Astrocyte (in vitro differentiated cells and primary cell): Measurements from ENCODE around the gene GOLGA6B. TPM values are rescaled to one million over a fixed set of nuclear protein-coding genes. Genes with fewer than 3 reads are reported as not detected.
"Not testable (repeated sequence)": the region's sequence is repeated elsewhere in the genome, so short reads cannot be mapped to it uniquely, and the experiment has no call there.

Experiments used
- DNase-seq: peaks from one replicate; pipeline ENCODE4 v3.0.0-alpha.2; 2010; ENCODE audit warnings: low read depth
- FAIRE-seq: peaks from 2 replicates; lab custom pipeline; 2011; peaks lifted over from hg19 to GRCh38; lab: Jason Lieb, UNC
- H2AFZ ChIP-seq: 2 replicates; pipeline ENCODE4 v1.6.0; 2012; ENCODE audit warnings: low read depth, low read length, inconsistent platforms
- H3K27ac ChIP-seq: 2 replicates; pipeline ENCODE4 v1.5.1; 2011; ENCODE audit warnings: low read depth, low read length, inconsistent platforms
- H3K27me3 ChIP-seq: 2 replicates; pipeline ENCODE4 v1.6.0; 2011; ENCODE audit warnings: low read length, inconsistent platforms; ENCODE audit not compliant: insufficient read depth
- H3K36me3 ChIP-seq: 2 replicates; pipeline ENCODE4 v1.5.1; 2011; ENCODE audit warnings: low read length, inconsistent platforms; ENCODE audit not compliant: insufficient read depth
- H3K4me1 ChIP-seq: 2 replicates; pipeline ENCODE4 v1.5.1; 2011; ENCODE audit warnings: low read length, inconsistent platforms; ENCODE audit not compliant: insufficient read depth
- H3K4me2 ChIP-seq: 2 replicates; pipeline ENCODE4 v1.6.0; 2012; ENCODE audit warnings: low read length, inconsistent platforms
- H3K4me3 ChIP-seq: 2 replicates; pipeline ENCODE4 v1.5.1; 2011; ENCODE audit warnings: low read depth, mild to moderate bottlenecking, low read length, inconsistent platforms; ENCODE audit not compliant: insufficient read depth
- H3K79me2 ChIP-seq: 2 replicates; pipeline ENCODE4 v1.6.0; 2012; ENCODE audit warnings: mild to moderate bottlenecking, low read length, inconsistent platforms; ENCODE audit not compliant: insufficient read depth
- H3K9ac ChIP-seq: 2 replicates; pipeline ENCODE4 v1.6.0; 2012; ENCODE audit warnings: mild to moderate bottlenecking, low read length, inconsistent platforms
- H3K9me3 ChIP-seq: 2 replicates; pipeline ENCODE4 v1.5.1; 2012; ENCODE audit warnings: low read depth, mild to moderate bottlenecking, low read length, inconsistent platforms; ENCODE audit not compliant: insufficient read depth
- H4K20me1 ChIP-seq: 2 replicates; pipeline ENCODE4 v1.6.0; 2012; ENCODE audit warnings: low read length, inconsistent platforms; ENCODE audit not compliant: insufficient read depth
- H3K27ac Mint-ChIP-seq: one replicate; pipeline ENCODE4 v1.8.0; 2021; ENCODE audit warnings: mild to moderate bottlenecking, mixed read lengths; ENCODE audit not compliant: unreplicated experiment
- H3K27me3 Mint-ChIP-seq: one replicate; pipeline ENCODE4 v1.8.0; 2021; ENCODE audit warnings: low read depth, mixed read lengths; ENCODE audit not compliant: unreplicated experiment
- H3K36me3 Mint-ChIP-seq: one replicate; pipeline ENCODE4 v1.8.0; 2021; ENCODE audit warnings: low read depth, mixed read lengths; ENCODE audit not compliant: unreplicated experiment
- H3K4me1 Mint-ChIP-seq: one replicate; pipeline ENCODE4 v1.8.0; 2021; ENCODE audit warnings: low read depth, mixed read lengths; ENCODE audit not compliant: unreplicated experiment
- H3K4me3 Mint-ChIP-seq: one replicate; pipeline ENCODE4 v1.8.0; 2021; ENCODE audit warnings: mild to moderate bottlenecking, moderate library complexity, mixed read lengths; ENCODE audit not compliant: unreplicated experiment
- H3K9me3 Mint-ChIP-seq: one replicate; pipeline ENCODE4 v1.8.0; 2021; ENCODE audit warnings: mild to moderate bottlenecking, mixed read lengths; ENCODE audit not compliant: unreplicated experiment
- EZH2 ChIP-seq: IDR thresholded peaks from 2 replicates; pipeline ENCODE4 v1.6.1; 2012; ENCODE audit warnings: mild to moderate bottlenecking, low read length, inconsistent platforms; ENCODE audit not compliant: insufficient read depth
- total RNA-seq: library from RNA; stranded (reverse); gene quantifications from 2 replicates; pipeline ENCODE4 v1.2.1, GENCODE V29; 2021
- TF ChIP-seq, protein P1 (sequence below): IDR thresholded peaks from 2 replicates; pipeline ENCODE4 v1.5.1; 2011; ENCODE audit warnings: low read depth, mild to moderate bottlenecking, inconsistent platforms, low read length, moderate library complexity; ENCODE audit not compliant: insufficient read depth

The GOLGA6B gene
- total RNA-seq, 1 donor from 2014 or later, result not detected

DNA sequence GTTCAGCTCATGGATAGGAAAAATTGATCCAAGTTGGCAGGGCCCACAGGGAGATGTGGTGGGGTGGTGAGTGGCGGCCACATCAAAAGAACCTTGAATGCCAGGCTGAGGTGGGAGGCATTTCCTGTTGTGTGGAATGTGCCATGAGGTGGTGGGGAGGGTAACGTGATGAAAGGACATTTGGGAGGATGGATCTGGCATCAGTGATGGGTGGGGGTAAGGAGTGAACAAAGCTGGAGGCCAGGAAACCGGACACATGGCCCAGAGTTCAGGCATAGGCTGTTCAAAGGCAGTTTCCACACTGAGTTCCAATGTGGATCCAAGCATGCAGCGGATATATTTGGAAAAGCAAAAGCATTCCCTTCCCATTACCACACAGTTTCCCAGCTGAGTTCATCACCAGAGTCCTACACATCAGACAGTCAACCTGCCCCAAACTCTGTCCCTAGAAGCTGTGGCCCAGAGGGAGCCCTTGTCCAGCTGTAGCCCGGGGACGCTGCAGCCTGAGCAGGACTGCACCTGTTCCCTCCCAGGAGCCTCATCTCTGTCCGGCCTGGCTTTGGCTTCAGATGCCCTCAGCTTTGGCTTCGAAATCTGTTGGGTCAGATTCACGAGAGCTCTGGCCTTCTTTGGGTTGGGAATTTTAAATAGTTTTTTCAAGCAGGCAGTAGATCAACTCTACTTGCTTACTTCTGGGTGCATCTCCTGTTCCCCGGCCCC lies 37.8 kb upstream of the GOLGA6B start:
- peaks cover 12% of the 10 kb centered on the region for H3K4me1 Mint-ChIP-seq
- peaks cover 2% of the 10 kb centered on the region for H3K36me3 Mint-ChIP-seq
- DNase-seq (no peak), FAIRE-seq (no peak)
- Histone ChIP-seq H3K4me3 (no peak overlapping the region), H4K20me1 (no peaks in the 10 kb centered on the region), H3K9me3 (no peaks in the 10 kb centered on the region), H2AFZ (no peak overlapping the region), H3K27me3 (no peaks in the 10 kb centered on the region), H3K4me1 (no peaks in the 10 kb centered on the region), H3K36me3 (no peaks in the 10 kb centered on the region), H3K79me2 (no peaks in the 10 kb centered on the region), H3K27ac (no peak overlapping the region), H3K9ac (no peak overlapping the region), H3K4me2 (no peak overlapping the region)
- H3K9me3 Mint-ChIP-seq, result no peaks in the 10 kb centered on the region
- no peak overlapping the region for H3K27ac Mint-ChIP-seq
- no peak overlapping the region for H3K4me3 Mint-ChIP-seq
- H3K27me3 Mint-ChIP-seq, result no peaks in the 10 kb centered on the region
- TF ChIP-seq, protein P1, sequence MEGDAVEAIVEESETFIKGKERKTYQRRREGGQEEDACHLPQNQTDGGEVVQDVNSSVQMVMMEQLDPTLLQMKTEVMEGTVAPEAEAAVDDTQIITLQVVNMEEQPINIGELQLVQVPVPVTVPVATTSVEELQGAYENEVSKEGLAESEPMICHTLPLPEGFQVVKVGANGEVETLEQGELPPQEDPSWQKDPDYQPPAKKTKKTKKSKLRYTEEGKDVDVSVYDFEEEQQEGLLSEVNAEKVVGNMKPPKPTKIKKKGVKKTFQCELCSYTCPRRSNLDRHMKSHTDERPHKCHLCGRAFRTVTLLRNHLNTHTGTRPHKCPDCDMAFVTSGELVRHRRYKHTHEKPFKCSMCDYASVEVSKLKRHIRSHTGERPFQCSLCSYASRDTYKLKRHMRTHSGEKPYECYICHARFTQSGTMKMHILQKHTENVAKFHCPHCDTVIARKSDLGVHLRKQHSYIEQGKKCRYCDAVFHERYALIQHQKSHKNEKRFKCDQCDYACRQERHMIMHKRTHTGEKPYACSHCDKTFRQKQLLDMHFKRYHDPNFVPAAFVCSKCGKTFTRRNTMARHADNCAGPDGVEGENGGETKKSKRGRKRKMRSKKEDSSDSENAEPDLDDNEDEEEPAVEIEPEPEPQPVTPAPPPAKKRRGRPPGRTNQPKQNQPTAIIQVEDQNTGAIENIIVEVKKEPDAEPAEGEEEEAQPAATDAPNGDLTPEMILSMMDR, result no peak
- no peak for TF ChIP-seq EZH2

DNA sequence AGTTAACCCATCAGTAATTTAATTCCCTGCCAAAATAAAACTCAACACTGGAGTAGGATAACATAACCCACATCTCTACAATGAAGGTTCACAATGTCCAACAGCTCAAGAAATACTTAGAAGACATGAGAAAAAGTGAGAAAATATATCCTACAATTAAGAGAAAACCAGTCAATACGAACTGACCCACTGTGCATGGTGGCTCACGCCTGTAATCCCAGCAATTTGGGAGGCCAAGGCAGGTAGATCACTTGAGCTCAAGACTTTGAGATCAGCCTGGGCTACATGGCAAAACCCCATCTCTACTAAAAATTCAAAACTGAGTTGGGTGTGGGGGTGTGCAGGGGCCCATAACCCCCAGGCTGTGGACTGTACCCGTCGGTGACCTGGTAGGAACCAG lies 30.6 kb upstream of the GOLGA6B start:
- not testable (repeated sequence) for H3K9me3 ChIP-seq, H3K27ac Mint-ChIP-seq, H3K36me3 ChIP-seq, H3K4me2 ChIP-seq, H4K20me1 ChIP-seq, H3K9ac ChIP-seq, H3K4me3 Mint-ChIP-seq, DNase-seq, FAIRE-seq, H3K9me3 Mint-ChIP-seq, H3K36me3 Mint-ChIP-seq, H3K27ac ChIP-seq, H3K4me1 ChIP-seq, H3K4me1 Mint-ChIP-seq, H3K4me3 ChIP-seq, H2AFZ ChIP-seq, H3K27me3 ChIP-seq, H3K27me3 Mint-ChIP-seq, H3K79me2 ChIP-seq

DNA sequence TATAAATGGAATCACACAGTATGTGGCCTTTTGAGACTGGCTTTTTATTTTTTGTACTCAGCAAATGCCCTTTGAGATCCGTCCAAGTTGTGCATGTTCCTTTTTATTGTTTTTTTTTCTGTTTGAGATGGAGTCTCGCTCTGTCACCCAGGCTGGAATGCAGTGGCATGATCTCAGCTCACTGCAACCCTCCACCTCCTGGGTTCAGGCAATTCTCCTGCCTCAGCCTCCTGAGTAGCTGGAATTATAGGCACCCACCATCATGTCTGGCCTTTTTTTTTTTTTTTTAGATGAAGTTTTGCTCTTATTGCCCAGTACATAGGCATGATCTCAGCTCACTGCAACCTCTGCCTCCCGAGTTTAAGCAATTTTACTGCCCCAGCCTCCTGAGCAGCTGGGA lies 28.3 kb upstream of the GOLGA6B start:
- H2AFZ ChIP-seq, H3K4me1 ChIP-seq, H3K27ac ChIP-seq, H3K4me3 ChIP-seq, H3K9me3 ChIP-seq, H3K36me3 Mint-ChIP-seq, H3K36me3 ChIP-seq, H4K20me1 ChIP-seq, H3K4me3 Mint-ChIP-seq, DNase-seq, H3K4me1 Mint-ChIP-seq, H3K9ac ChIP-seq, H3K27me3 ChIP-seq, H3K4me2 ChIP-seq, H3K27ac Mint-ChIP-seq, H3K79me2 ChIP-seq, FAIRE-seq, H3K9me3 Mint-ChIP-seq: not testable (repeated sequence)
- peaks cover 10% of the 10 kb centered on the region for H3K27me3 Mint-ChIP-seq

DNA sequence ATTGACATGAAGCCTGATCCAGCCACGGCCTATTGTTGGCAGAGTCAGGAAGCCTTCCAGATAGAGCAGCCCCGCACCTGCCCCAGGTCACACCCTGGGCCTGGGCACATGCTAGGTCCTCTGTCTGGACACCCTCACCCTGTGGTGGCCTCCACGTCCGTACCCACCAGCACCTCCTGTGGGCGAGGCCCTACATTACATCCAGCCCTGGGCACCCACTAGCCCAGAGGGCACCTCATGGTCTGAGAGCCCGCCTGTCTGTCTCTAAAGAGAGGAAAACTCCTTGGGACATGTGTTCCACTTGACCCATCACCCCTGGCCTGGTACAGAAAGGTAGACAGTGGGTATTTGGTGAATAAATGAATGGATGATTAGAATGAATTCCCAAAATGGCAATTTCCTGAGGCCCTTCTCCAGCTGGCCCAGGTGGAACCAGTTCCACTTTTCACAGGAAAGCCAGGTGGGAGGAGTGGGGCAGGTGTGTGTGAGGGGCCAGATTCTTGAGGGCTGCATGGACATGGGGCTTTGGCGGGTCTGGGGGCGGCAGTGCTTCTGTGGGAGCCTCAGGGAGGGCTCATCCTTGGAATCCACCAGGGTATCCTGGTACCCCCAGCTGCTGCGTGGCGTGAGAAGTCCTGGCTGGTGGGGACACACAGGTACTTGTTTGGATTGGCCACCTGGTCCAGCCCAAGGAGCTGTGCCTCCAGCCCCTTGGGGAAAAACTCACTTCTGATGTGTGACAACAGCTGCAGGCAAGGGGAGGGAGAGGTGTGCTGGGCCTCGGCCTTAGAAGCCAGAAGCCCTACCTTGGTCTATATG lies 26.0 kb upstream of the GOLGA6B start:
- not testable (repeated sequence) for H3K4me3 Mint-ChIP-seq, H2AFZ ChIP-seq, H3K27me3 Mint-ChIP-seq, H3K4me3 ChIP-seq, FAIRE-seq, H3K9ac ChIP-seq, H3K9me3 ChIP-seq, H3K79me2 ChIP-seq, DNase-seq, H3K27me3 ChIP-seq, H3K27ac ChIP-seq, H3K36me3 Mint-ChIP-seq, H3K4me1 Mint-ChIP-seq, H3K36me3 ChIP-seq, H4K20me1 ChIP-seq, H3K4me2 ChIP-seq, H3K4me1 ChIP-seq, H3K27ac Mint-ChIP-seq, H3K9me3 Mint-ChIP-seq

DNA sequence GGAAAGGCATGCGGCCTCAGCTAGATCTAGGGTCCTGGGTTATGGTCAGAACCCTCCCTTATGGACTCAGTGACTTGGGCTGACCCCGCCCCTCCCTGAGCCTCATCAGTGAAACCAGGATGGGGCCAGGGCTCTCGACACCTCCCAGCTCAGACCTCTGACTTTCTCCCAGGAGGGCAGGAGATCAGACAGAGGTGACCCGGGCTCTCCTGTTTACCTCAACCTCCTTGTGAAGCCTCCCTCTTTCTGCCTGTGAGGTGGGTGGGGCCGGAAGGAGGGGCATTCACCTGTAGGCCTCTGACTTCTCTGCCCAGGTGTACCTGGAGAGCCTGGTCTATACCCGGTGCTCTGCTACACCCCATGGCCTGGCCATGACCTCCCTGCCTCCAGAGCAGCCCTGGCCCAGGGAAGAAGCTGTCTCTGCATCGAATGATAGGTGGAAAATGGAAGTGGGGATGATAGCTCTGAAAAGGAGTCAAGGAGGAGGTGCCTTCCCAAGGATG lies 25.4 kb upstream of the GOLGA6B start:
- H3K4me3 Mint-ChIP-seq, H3K4me1 ChIP-seq, H3K4me2 ChIP-seq, H3K27me3 Mint-ChIP-seq, H2AFZ ChIP-seq, H3K79me2 ChIP-seq, DNase-seq, H3K4me3 ChIP-seq, H3K27ac ChIP-seq, FAIRE-seq, H3K9me3 Mint-ChIP-seq, H3K27me3 ChIP-seq, H3K36me3 ChIP-seq, H4K20me1 ChIP-seq, H3K9ac ChIP-seq, H3K27ac Mint-ChIP-seq, H3K4me1 Mint-ChIP-seq, H3K36me3 Mint-ChIP-seq, H3K9me3 ChIP-seq: not testable (repeated sequence)
